Heart right ventricle (tissue), 16 donors: ENCODE measurements around the gene TPRA1. TPM values are rescaled to one million over a fixed set of nuclear protein-coding genes. Genes with fewer than 3 reads are reported as not detected.

ENCODE experiments used
- ATAC-seq, 8 donors: fragments of 200-7000 bp; cut with Tn5 transposase; one replicate each; pipeline ENCODE4 v1.9.1; 2020; ENCODE audit warnings: mild to moderate bottlenecking in 8 of 8, moderate library complexity in 8 of 8, moderate number of reproducible peaks in 1 of 8
- DNase-seq, 2 donors: peaks; one replicate each; pipeline ENCODE4 v3.0.0-alpha.2; 2020
- H3K27ac ChIP-seq, 10 donors: fragments of 200-600 bp; sonication (generic) in 2 of 10; one replicate each; pipeline versions ENCODE4 v1.5.0 to v1.8.0; 2020 to 2022; ENCODE audit warnings: mild to moderate bottlenecking in 3 of 10
- H3K27me3 ChIP-seq, 7 donors: fragments of 200-600 bp; one replicate each; pipeline ENCODE4 v1.8.0; 2021 to 2022; ENCODE audit warnings: mild to moderate bottlenecking in 2 of 7
- H3K36me3 ChIP-seq, 9 donors: fragments of 200-600 bp; sonication (generic) in 1 of 9; one replicate each; pipeline versions ENCODE4 v1.5.0 to v1.8.0; 2020 to 2022; ENCODE audit warnings: mild to moderate bottlenecking in 2 of 9
- H3K4me1 ChIP-seq, 9 donors: fragments of 200-600 bp; sonication (generic) in 1 of 9; one replicate each; pipeline versions ENCODE4 v1.5.0 to v1.8.0; 2020 to 2022; ENCODE audit warnings: mild to moderate bottlenecking in 4 of 9
- H3K4me3 ChIP-seq, 10 donors: fragments of 200-600 bp; sonication (generic) in 2 of 10; one replicate each; pipeline versions ENCODE4 v1.5.0 to v1.8.0; 2020 to 2022; ENCODE audit warnings: mild to moderate bottlenecking in 7 of 10, moderate library complexity in 2 of 10
- H3K9me3 ChIP-seq, 11 donors: fragments of 200-600 bp in 10 of 11; sonication (generic) in 2 of 11; one replicate each; pipeline versions ENCODE4 v1.5.0 to v1.8.0; 2013 to 2022; ENCODE audit warnings: mild to moderate bottlenecking in 2 of 11, control low read depth in 1 of 11, moderate library complexity in 1 of 11
- WGBS, 2 donors: extraction: QIAGEN DNeasy Blood & Tissue Kit; methylation state at CpG; one replicate each; pipeline ENCODE4 v1.1.7; 2013; ENCODE audit warnings: inconsistent platforms in 1 of 2; 5-methylcytosine and 5-hydroxymethylcytosine counted together
- intact Hi-C, 10 donors: fragments of 100-400 bp; cut with DNase I; formaldehyde crosslinking; loops; one replicate each; pipeline versions ENCODE4 v1.11.1 to v1.14.2; 2022
- polyA plus RNA-seq, 2 donors: library from polyadenylated mRNA; stranded (reverse); fragments of 200-250 nt; gene quantifications; one replicate each; pipeline ENCODE4 v1.2.3, GENCODE V29; 2013
- total RNA-seq, 10 donors: library from RNA; stranded (reverse); fragmentation: NEBNext Ultra II Directional in 3 of 10; extraction: Animal tissue kit (Norgen Biotek cat#: 25700) in 3 of 10; gene quantifications; one replicate each; pipeline versions ENCODE4 v1.2.1 to v1.2.4, GENCODE V29; 2021 to 2023
- TF ChIP-seq, protein P1 (sequence below), 9 donors: fragments of 200-600 bp; sonication (generic) in 2 of 9; IDR thresholded peaks; one replicate each; pipeline versions ENCODE4 v1.5.0 to v1.8.0; 2021 to 2022; ENCODE audit warnings: antibody characterized with exemption in 9 of 9, mild to moderate bottlenecking in 5 of 9, moderate library complexity in 1 of 9
- donor health status: Arrhythmogenic right ventricular cardiomyopathy.
- donor health status: ischemic (EF 13 %, LVEDD 7.1; RV severe dilation, severe dysfunction).
- donor health status: healthy with polysubstance abuse.
- donor health status: DM: no; HTN: yes; CAD: no.
- donor health status: DM: no; HTN: no; CAD: no.
- donor health status: ischemic (EF 25% LVEDD 6.9; RV normal size, moderate dysfunction).
- donor health status: ischemic (EF 25% LVEDD 5.7; RV mildly dilated, moderate dysfunction).
- donor health status: healthy.
- donor health status: DM: yes; HTN: yes; CAD: no.
- donor health status: Ischemic cardiomyopathy.
- donor health status: ischemic (EF 35%, LVEDD 5.7; RV mildly dilated, moderate dysfunction).
- donor health status: nonischemic (EF 11% LVEDD 7.7; RV severe dilation, severe dysfunction).
- donor health status: DM: yes; HTN: yes; CAD: no.
- donor health status: PGD.
- donor health status: ischemic (EF 29% LVEDD 5.4; RV normal size, mild dysfunction).
- donor health status: nonischemic (EF 23%, LVEDD 6.1; RV moderate dilation, normal function).

The TPRA1 gene
- total and polyA plus RNA-seq, 12 donors, result 11.0 to 26.0 (median 17.3) TPM

DNA sequence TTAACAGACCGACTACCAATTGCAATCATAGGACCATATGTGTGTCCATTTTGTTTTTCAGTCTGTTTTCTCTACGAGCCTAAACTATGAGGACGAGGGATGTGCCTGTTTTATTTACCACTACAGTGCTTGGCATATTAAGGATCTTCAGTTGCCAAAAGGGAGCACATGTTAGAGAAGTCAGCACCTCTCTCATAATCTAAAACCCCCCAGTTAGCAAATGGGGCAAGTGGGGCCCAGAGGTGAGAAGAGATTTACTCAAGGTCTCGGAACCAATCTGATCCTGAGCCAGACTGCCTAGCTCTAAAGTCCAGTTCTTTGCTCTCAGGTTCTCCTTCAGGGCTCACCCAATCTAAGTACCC is 37.9 kb upstream of the TPRA1 start:
- ATAC-seq (no peak), DNase-seq (no peak)
- Histone ChIP-seq H3K9me3 (no peaks in the 10 kb centered on the region), H3K36me3 (no peaks in the 10 kb centered on the region), H3K27me3 (peaks cover 0 to 36% (median 21%) of the 10 kb centered on the region in 7 donors), H3K4me3 (peak overlapping the region in 1 of 10 donors; percentile 14), H3K4me1 (peaks cover 6 to 17% (median 10%) of the 10 kb centered on the region in 9 donors), H3K27ac (no peak overlapping the region)
- intact Hi-C loops, result no loop called here
- TF ChIP-seq, protein P1, sequence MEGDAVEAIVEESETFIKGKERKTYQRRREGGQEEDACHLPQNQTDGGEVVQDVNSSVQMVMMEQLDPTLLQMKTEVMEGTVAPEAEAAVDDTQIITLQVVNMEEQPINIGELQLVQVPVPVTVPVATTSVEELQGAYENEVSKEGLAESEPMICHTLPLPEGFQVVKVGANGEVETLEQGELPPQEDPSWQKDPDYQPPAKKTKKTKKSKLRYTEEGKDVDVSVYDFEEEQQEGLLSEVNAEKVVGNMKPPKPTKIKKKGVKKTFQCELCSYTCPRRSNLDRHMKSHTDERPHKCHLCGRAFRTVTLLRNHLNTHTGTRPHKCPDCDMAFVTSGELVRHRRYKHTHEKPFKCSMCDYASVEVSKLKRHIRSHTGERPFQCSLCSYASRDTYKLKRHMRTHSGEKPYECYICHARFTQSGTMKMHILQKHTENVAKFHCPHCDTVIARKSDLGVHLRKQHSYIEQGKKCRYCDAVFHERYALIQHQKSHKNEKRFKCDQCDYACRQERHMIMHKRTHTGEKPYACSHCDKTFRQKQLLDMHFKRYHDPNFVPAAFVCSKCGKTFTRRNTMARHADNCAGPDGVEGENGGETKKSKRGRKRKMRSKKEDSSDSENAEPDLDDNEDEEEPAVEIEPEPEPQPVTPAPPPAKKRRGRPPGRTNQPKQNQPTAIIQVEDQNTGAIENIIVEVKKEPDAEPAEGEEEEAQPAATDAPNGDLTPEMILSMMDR (IDR thresholded peaks at IDR 0.05), result no peak
- WGBS, 2 donors, result 61 to 66% methylated on average over 4 of the region's 4 CpGs

DNA sequence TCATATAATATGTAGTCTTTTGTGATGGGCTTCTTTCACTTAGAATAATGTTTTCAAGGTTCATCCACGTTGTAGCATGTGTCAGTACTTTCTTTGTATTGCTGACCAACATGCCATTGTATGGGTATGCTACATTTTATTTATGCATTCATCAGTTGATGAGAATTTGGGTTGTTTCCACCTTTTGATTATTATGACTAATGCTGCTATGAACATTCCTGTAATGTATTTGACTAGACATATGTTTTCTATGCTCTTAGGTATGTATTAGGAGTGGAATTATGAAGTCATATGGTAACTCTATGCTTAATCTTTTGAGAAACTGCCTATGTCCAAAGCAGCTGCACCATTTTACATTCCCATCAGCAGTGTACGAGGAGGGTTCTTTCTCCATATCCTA is 35.3 kb upstream of the TPRA1 start:
- TF ChIP-seq, protein P1 (IDR thresholded peaks at IDR 0.05), result no peak
- 51 to 56% methylated on average over 2 of the region's 2 CpGs for WGBS, 2 donors
- intact Hi-C loops, result no loop called here

DNA sequence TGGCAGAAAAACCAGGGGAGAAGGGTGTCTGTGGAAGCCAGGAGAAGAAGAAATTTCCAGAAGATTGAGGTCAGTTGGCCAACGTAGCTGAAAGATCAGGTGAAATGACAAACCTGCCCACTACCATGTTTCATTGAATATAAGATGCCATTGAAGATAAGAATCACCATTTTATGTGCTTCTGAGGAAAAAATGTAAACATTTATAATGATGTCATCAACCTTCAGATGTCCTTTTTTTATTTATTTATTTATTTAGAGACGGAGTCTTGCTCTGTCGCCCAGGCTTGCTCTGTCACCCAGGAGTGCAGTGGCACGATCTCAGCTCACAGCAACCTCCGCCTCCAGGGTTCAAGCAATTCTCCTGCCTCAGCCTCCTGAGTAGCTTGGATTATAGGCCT is 33.5 kb upstream of the TPRA1 start:
- DNase-seq (no peak), ATAC-seq (no peak)
- intact Hi-C loops, result no loop called here
- Histone ChIP-seq H3K4me3 (no peak overlapping the region), H3K27ac (no peak overlapping the region), H3K9me3 (no peaks in the 10 kb centered on the region), H3K4me1 (peaks cover 0 to 4% (median 0%) of the 10 kb centered on the region in 9 donors), H3K27me3 (peaks cover 0 to 12% (median 0%) of the 10 kb centered on the region in 7 donors), H3K36me3 (peaks cover 0 to 36% (median 9%) of the 10 kb centered on the region in 9 donors)
- TF ChIP-seq, protein P1 (IDR thresholded peaks at IDR 0.05), result no peak
- WGBS, 2 donors, result 91 to 94% methylated on average over 5 of the region's 5 CpGs

More for the DNA sequence above, 35.3 kb upstream of the TPRA1 start:
- Histone ChIP-seq H3K27ac (no peak overlapping the region), H3K4me3 (no peak overlapping the region), H3K27me3 (peaks cover 0 to 27% (median 7%) of the 10 kb centered on the region in 7 donors), H3K9me3 (no peaks in the 10 kb centered on the region), H3K36me3 (peaks cover 0 to 18% (median 0%) of the 10 kb centered on the region in 9 donors), H3K4me1 (peaks cover 6 to 17% (median 10%) of the 10 kb centered on the region in 9 donors)
- no peak for ATAC-seq
- no peak for DNase-seq

DNA sequence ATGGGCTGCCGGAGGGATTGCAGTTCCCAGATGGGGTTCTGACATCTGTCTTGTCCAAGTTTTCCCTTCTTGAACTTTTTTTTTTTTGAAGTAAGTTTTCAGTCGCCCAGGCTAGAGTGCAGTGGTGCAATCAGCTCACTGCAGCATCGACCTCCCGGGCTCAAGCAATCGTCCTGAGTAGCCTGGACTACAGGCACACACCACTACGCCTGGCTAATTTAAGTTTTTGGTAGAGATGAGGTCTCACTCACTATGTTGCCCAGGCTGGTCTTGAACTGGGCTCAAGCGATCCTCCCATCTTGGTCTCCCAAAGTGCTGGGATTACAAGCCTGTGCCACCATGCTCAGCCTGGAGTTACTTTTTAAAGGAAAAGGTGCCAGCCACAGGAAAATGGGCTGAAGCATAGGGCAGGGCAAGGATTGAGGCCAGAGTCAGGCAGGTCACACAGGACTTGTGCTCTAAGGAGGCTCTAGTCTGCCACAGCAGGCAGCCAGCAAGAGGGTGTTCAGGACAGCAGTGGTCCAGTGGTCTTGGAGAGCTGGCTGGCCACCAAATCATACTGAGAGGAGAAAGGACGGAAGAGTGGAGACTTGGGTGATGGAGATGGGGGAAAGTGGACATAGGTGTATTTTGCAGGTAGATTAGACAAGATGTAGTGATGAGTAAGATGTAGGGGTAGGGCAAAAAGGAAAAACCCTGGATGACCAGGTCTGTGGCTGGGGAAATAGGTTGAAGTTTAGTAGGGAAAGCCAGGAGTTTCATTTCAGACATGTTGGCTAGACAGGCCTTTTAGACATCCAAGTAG is 32.4 kb upstream of the TPRA1 start:
- ATAC-seq, result no peak
- TF ChIP-seq, protein P1 (IDR thresholded peaks at IDR 0.05), result no peak
- intact Hi-C loops, result no loop called here
- DNase-seq, result no peak
- peaks cover 0 to 4% (median 0%) of the 10 kb centered on the region in 7 donors for H3K27me3 ChIP-seq
- WGBS, 2 donors, result 93 to 95% methylated on average over 8 of the region's 8 CpGs
- H3K4me1 ChIP-seq, result no peaks in the 10 kb centered on the region
- H3K36me3 ChIP-seq, result peaks cover 0 to 44% (median 10%) of the 10 kb centered on the region in 9 donors
- H3K27ac ChIP-seq, result no peak overlapping the region
- no peak overlapping the region for H3K4me3 ChIP-seq
- H3K9me3 ChIP-seq, result no peaks in the 10 kb centered on the region
